Fibroblast of lung (primary cell): ENCODE results near the gene GPR162. TPM values are rescaled to one million over a fixed set of nuclear protein-coding genes. Genes with fewer than 3 reads are reported as not detected.

Experiments
- DNase-seq, 2 donors: peaks; one replicate each; pipeline versions ENCODE4 v3.0.0 to v3.0.0-alpha.2; 2010; ENCODE audit warnings: low read depth in 2 of 2
- H2AFZ ChIP-seq: 2 replicates; pipeline ENCODE4 v1.5.1; 2012; ENCODE audit warnings: low read length, control low read depth, inconsistent platforms
- H3K27ac ChIP-seq: 2 replicates; pipeline ENCODE4 v1.5.1; 2011; ENCODE audit warnings: low read length, control low read depth; ENCODE audit not compliant: insufficient read depth
- H3K27me3 ChIP-seq: 2 replicates; pipeline ENCODE4 v1.5.1; 2011; ENCODE audit warnings: mild to moderate bottlenecking, low read length; ENCODE audit not compliant: control insufficient read depth, insufficient read depth
- H3K36me3 ChIP-seq: 2 replicates; pipeline ENCODE4 v1.5.1; 2011; ENCODE audit warnings: low read length; ENCODE audit not compliant: control insufficient read depth, insufficient read depth
- H3K4me1 ChIP-seq: 2 replicates; pipeline ENCODE4 v1.5.1; 2011; ENCODE audit warnings: low read length; ENCODE audit not compliant: control insufficient read depth, insufficient read depth; ENCODE audit errors: extremely low read depth
- H3K4me2 ChIP-seq: 2 replicates; pipeline ENCODE4 v1.5.1; 2011; ENCODE audit warnings: low read length, control low read depth; ENCODE audit not compliant: insufficient read depth; ENCODE audit errors: extremely low read depth
- H3K4me3 ChIP-seq, 4 experiments: fragments of 200-600 bp in 1 of 4; sonication (generic) in 1 of 4; replicated peaks in 1 of 4; 2 replicates each; pipeline ENCODE4 v1.5.1; 2011 to 2016; ENCODE audit warnings: low read length in 4 of 4, low read depth in 3 of 4, mild to moderate bottlenecking in 3 of 4, control low read depth in 2 of 4, inconsistent platforms in 1 of 4, mixed read lengths in 1 of 4; ENCODE audit not compliant: insufficient read depth in 1 of 4; ENCODE audit errors: control extremely low read depth in 1 of 4
- H3K79me2 ChIP-seq: 2 replicates; pipeline ENCODE4 v1.5.1; 2012; ENCODE audit warnings: mild to moderate bottlenecking, low read length, inconsistent platforms; ENCODE audit not compliant: control insufficient read depth, insufficient read depth
- H3K9ac ChIP-seq: 2 replicates; pipeline ENCODE4 v1.5.1; 2011; ENCODE audit warnings: mild to moderate bottlenecking, low read length, control low read depth; ENCODE audit not compliant: insufficient read depth
- H3K9me3 ChIP-seq: 2 replicates; pipeline ENCODE4 v1.5.1; 2012; ENCODE audit warnings: low read depth, low read length; ENCODE audit not compliant: control insufficient read depth, insufficient read depth
- H4K20me1 ChIP-seq: 2 replicates; pipeline ENCODE4 v1.5.1; 2011; ENCODE audit warnings: low read length; ENCODE audit not compliant: control insufficient read depth, insufficient read depth; ENCODE audit errors: extremely low read depth
- EZH2 ChIP-seq: IDR thresholded peaks from 2 replicates; pipeline ENCODE4 v1.5.1; 2012; ENCODE audit warnings: low read length, control low read depth, mild to moderate bottlenecking; ENCODE audit errors: missing control alignments
- polyA plus RNA-seq, 2 donors: library from polyadenylated mRNA; depleted of rRNA in 1 of 2; stranded (reverse) in 1 of 2; unstranded in 1 of 2; fragments of >200 nt; gene quantifications; 2 replicates each; pipeline ENCODE4 v1.2.1, GENCODE V29; 2011 to 2012; ENCODE audit warnings: missing spikeins in 1 of 2
- total RNA-seq: library from RNA; depleted of rRNA; stranded (reverse); fragments of >200 nt; gene quantifications from 2 replicates; pipeline ENCODE4 v1.2.1, GENCODE V29; 2014
- TF ChIP-seq, protein P1 (sequence below), 2 donors: IDR thresholded peaks in 1 of 2; conservative IDR thresholded peaks in 1 of 2; 1 replicate in 1 of 2; 2 replicates in 1 of 2; pipeline ENCODE4 v1.5.1; 2011 to 2012; ENCODE audit warnings: low read length in 2 of 2, control low read depth in 1 of 2, inconsistent platforms in 1 of 2, low read depth in 1 of 2, mild to moderate bottlenecking in 1 of 2

GPR162 gene
- total and polyA plus RNA-seq, 2 donors (not counting 1 experiment from before 2014, with no cell fraction given), result 5.6 to 11.1 TPM

- no peak overlapping the region for H3K4me3 ChIP-seq
- H3K79me2 ChIP-seq, result peaks cover 4% of the 10 kb centered on the region
- H3K4me1 ChIP-seq, result no peaks in the 10 kb centered on the region
- no peak for TF ChIP-seq EZH2
- TF ChIP-seq, protein P1, sequence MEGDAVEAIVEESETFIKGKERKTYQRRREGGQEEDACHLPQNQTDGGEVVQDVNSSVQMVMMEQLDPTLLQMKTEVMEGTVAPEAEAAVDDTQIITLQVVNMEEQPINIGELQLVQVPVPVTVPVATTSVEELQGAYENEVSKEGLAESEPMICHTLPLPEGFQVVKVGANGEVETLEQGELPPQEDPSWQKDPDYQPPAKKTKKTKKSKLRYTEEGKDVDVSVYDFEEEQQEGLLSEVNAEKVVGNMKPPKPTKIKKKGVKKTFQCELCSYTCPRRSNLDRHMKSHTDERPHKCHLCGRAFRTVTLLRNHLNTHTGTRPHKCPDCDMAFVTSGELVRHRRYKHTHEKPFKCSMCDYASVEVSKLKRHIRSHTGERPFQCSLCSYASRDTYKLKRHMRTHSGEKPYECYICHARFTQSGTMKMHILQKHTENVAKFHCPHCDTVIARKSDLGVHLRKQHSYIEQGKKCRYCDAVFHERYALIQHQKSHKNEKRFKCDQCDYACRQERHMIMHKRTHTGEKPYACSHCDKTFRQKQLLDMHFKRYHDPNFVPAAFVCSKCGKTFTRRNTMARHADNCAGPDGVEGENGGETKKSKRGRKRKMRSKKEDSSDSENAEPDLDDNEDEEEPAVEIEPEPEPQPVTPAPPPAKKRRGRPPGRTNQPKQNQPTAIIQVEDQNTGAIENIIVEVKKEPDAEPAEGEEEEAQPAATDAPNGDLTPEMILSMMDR (conservative IDR thresholded peaks at IDR 0.05 in 1 of 2, IDR thresholded peaks at IDR 0.05 in 1 of 2; ENCODE audit: low read depth in 1 of 2, low read length in 2 of 2), result no peak
- H3K27me3 ChIP-seq, result no peaks in the 10 kb centered on the region
- peaks cover 41% of the 10 kb centered on the region for H3K36me3 ChIP-seq
- H4K20me1 ChIP-seq, result no peaks in the 10 kb centered on the region
- no peak overlapping the region for H3K4me2 ChIP-seq
- H3K9ac ChIP-seq, result no peak overlapping the region
- no peak for DNase-seq
- no peak overlapping the region for H3K27ac ChIP-seq
- H2AFZ ChIP-seq, result no peak overlapping the region
- H3K9me3 ChIP-seq, result no peaks in the 10 kb centered on the region
Measured at GRCh38 chr12:6860116-6860515, 38.5 kb downstream of the GPR162 start.

- Histone ChIP-seq H3K36me3 (peaks cover 40% of the 10 kb centered on the region), H3K4me1 (no peaks in the 10 kb centered on the region), H3K9me3 (no peaks in the 10 kb centered on the region), H3K4me3 (no peak overlapping the region), H3K27ac (no peak overlapping the region), H3K4me2 (no peak overlapping the region), H4K20me1 (no peaks in the 10 kb centered on the region), H3K27me3 (no peaks in the 10 kb centered on the region), H3K9ac (no peak overlapping the region), H2AFZ (no peak overlapping the region), H3K79me2 (no peaks in the 10 kb centered on the region)
- no peak for DNase-seq
- TF ChIP-seq EZH2, result no peak
- TF ChIP-seq, protein P1 (conservative IDR thresholded peaks at IDR 0.05 in 1 of 2, IDR thresholded peaks at IDR 0.05 in 1 of 2; ENCODE audit: low read depth in 1 of 2, low read length in 2 of 2), result no peak
Measured at GRCh38 chr12:6860942-6861341, 39.3 kb downstream of the GPR162 start.

DNA sequence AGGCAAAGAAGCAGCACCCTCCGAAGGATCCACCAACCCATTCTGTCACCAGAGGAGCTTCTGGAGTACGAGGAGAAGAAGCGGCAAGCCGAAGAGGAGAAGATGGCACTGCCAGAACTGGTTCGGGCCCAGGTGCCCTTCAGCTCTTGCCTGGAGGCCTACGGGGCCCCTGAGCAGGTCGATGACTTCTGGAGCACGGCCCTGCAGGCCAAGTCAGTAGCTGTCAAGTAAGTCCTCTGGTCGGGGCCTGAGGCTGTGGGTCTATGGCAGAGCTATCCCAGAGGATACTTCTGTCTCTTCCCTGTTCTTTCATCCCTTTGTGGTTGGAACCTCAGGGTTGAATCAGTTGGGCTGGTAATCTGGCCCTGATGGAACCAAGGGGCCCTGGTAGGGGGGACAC lies 39.8 kb downstream of the GPR162 start:
- Histone ChIP-seq H3K27me3 (no peaks in the 10 kb centered on the region), H3K4me2 (no peak overlapping the region), H2AFZ (no peak overlapping the region), H3K36me3 (peaks cover 42% of the 10 kb centered on the region), H3K9ac (no peak overlapping the region), H3K79me2 (no peaks in the 10 kb centered on the region), H4K20me1 (no peaks in the 10 kb centered on the region), H3K9me3 (no peaks in the 10 kb centered on the region), H3K4me1 (no peaks in the 10 kb centered on the region), H3K27ac (no peak overlapping the region), H3K4me3 (no peak overlapping the region)
- no peak for TF ChIP-seq EZH2
- TF ChIP-seq, protein P1 (conservative IDR thresholded peaks at IDR 0.05 in 1 of 2, IDR thresholded peaks at IDR 0.05 in 1 of 2; ENCODE audit: low read depth in 1 of 2, low read length in 2 of 2), result no peak
- DNase-seq, result no peak
